GM20000 (cell line): ENCODE measurements around the gene KAZN.

Source experiments
- DNase-seq: peaks from one replicate; pipeline ENCODE4 v3.0.0; 2012; ENCODE audit warnings: low spot score
- CTCF ChIP-seq: IDR thresholded peaks from 2 replicates; pipeline ENCODE4 v1.5.1; 2012; ENCODE audit warnings: mild to moderate bottlenecking, control low read depth; ENCODE audit errors: extremely low read depth, missing control alignments

The KAZN gene

DNA sequence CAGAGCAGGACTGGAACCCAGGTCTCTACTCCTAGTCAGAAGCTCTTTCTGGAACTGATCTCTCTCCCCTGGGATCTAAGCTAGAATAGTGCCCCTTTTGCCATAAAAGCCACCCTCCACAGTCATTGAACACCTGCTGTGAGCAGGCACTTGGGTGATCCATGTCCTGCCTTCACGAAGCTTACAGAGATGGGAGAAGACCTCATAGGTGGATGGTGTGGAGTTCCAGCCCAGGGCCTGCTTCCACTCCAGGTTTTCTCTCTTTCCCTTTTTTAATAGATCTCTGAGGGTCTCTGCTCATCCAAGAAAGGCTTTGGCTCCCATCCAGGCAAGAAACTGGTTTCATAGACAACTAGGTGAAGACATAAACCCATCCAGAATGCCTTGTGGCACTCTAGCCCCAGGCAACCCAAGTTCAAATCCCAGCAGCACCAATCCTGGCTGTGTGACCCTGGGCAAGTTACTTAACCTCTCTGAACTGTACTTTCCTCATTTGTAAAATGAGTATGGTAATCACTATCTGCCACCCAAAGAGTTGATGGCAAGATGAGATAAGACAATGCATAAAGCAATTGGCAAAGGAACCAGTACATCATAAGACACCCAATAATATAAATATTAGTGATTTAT lies 508.7 kb downstream of the KAZN start:
- no peak for DNase-seq
- no peak for TF ChIP-seq CTCF

GRCh38 chr1:15107911-15108310 lies 509.4 kb downstream of the KAZN start:
- DNase-seq = no peak
- no peak for TF ChIP-seq CTCF

DNA sequence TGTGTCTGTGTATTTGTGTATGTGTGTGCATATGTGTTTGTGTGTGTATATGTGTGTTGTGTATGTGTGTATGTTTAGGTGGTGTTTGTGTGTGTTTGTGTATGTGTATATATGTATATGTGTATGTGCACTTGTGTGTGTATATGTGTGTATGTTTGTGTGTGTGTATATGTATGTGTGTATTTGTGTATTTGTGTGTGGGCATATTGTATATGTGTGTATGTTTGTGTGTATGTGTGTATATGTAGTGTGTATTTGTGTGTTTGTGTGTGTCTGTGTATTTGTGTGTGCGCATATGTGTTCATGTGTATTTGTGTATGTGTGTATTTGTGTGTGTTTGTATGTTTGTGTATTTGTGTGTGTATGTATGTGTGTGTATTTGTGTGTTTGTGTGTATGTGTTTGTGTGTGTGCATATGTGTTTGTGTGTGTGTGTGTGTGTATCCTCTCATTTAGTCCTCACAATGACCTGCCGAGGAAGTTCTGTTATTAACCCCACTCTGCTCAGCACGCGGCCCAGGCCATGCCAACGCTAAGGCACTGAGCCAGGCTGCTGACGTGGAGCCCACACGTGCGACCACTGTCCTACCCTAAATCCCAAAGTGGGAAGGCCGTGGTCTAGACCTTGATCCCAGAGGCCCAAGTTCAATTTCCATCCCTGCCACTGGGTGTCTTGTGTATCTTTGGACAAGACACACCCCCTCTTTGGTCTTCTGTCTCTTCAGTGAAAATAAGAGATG lies 511.8 kb downstream of the KAZN start:
- DNase-seq = no peak
- no peak for TF ChIP-seq CTCF

- no peak for TF ChIP-seq CTCF
- no peak for DNase-seq
These were observed 512.4 kb downstream of the KAZN start for GRCh38 chr1:15110867-15111230.

DNA sequence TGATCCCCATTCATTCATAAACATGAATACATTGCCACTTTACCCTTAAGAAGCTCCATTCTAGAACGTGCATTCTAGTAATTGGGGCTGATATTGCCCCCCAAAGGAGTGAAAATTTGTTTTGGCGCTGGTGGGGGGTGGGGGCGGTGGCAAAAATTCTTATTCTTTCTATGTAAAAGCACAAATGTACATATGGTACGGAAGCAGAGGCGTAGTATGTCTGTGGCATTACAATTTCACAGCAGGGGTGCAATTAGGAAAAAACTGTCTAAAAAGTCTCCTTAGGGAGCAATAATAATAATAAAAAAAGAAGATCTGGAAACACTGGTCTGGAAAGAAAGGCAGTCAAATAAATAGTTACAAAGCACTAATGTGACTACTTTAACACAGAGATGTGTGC lies 514.7 kb downstream of the KAZN start:
- no peak for DNase-seq
- no peak for TF ChIP-seq CTCF

DNA sequence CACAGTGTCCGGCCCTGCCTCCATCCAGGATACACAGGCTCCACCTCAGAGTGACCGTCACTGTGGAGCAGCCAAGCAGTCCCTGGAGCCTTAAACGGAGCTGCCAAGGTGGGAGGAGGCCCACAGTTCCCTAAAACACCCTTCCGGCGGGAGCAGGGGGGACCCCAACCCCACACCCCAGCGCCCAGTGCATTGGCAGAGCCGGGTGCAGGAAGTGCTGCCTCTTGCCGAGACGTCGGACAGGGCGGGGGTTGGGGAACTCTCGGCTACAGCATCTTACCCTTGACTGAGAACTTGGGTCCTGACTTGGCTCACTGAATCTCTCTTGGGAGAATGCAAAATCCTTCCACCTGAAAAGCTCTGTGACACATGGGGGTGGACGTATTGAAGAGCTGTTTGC lies 516.4 kb downstream of the KAZN start:
- no peak for TF ChIP-seq CTCF
- DNase-seq = no peak

GRCh38 chr1:15115542-15116330 lies 517.3 kb downstream of the KAZN start:
- no peak for TF ChIP-seq CTCF
- no peak for DNase-seq
